Mesenchymal stem cell (in vitro differentiated cells and primary cell): Measurements from ENCODE around the gene BCKDHA.

Source experiments
- DNase-seq: peaks from one replicate; pipeline ENCODE4 v3.0.0-alpha.2; 2013
- H2AFZ ChIP-seq: one replicate; pipeline ENCODE4 v1.6.1; 2013; ENCODE audit warnings: low read depth, mild to moderate bottlenecking, control low read depth, inconsistent platforms, low read length, moderate library complexity
- H2AK5ac ChIP-seq: 2 replicates; pipeline ENCODE4 v1.6.1; 2013; ENCODE audit warnings: low read length, moderate library complexity, mild to moderate bottlenecking, inconsistent platforms; ENCODE audit not compliant: severe bottlenecking
- H2BK120ac ChIP-seq: one replicate; pipeline ENCODE4 v1.6.1; 2013; ENCODE audit warnings: low read depth, mild to moderate bottlenecking, inconsistent platforms, low read length, moderate library complexity
- H2BK12ac ChIP-seq, 2 experiments: one replicate each; pipeline ENCODE4 v1.6.1; 2013; ENCODE audit warnings: inconsistent platforms in 2 of 2, low read length in 2 of 2, mild to moderate bottlenecking in 2 of 2, moderate library complexity in 2 of 2, control low read depth in 1 of 2
- H2BK15ac ChIP-seq: one replicate; pipeline ENCODE4 v1.6.1; 2013; ENCODE audit warnings: mild to moderate bottlenecking, low read depth, inconsistent platforms; ENCODE audit not compliant: poor library complexity, severe bottlenecking
- H2BK5ac ChIP-seq: 2 replicates; pipeline ENCODE4 v1.6.1; 2013; ENCODE audit warnings: low read depth, mild to moderate bottlenecking, low read length, control low read depth, inconsistent platforms; ENCODE audit not compliant: poor library complexity, severe bottlenecking
- H3K14ac ChIP-seq, 2 experiments: one replicate each; pipeline ENCODE4 v1.6.1; 2013; ENCODE audit warnings: inconsistent platforms in 2 of 2, low read length in 2 of 2, control low read depth in 1 of 2, mild to moderate bottlenecking in 1 of 2, moderate library complexity in 1 of 2
- H3K18ac ChIP-seq, 2 experiments: one replicate each; pipeline ENCODE4 v1.6.1; 2013; ENCODE audit warnings: inconsistent platforms in 2 of 2, low read length in 2 of 2, control low read depth in 1 of 2, low read depth in 1 of 2, mild to moderate bottlenecking in 1 of 2
- H3K23ac ChIP-seq, 2 experiments: one replicate each; pipeline ENCODE4 v1.6.1; 2013; ENCODE audit warnings: inconsistent platforms in 2 of 2, low read length in 2 of 2, mild to moderate bottlenecking in 2 of 2, moderate library complexity in 2 of 2, control low read depth in 1 of 2
- H3K27ac ChIP-seq: 2 replicates; pipeline ENCODE4 v1.5.1; 2013; ENCODE audit warnings: mild to moderate bottlenecking, moderate library complexity, low read length, control low read depth, inconsistent platforms; ENCODE audit not compliant: poor library complexity, severe bottlenecking
- H3K27me3 ChIP-seq, 2 experiments: 2 replicates each; pipeline versions ENCODE4 v1.6.1 to v1.7.0; 2013; ENCODE audit warnings: low read length in 2 of 2, mild to moderate bottlenecking in 2 of 2, moderate library complexity in 2 of 2, control low read depth in 1 of 2, inconsistent platforms in 1 of 2; ENCODE audit not compliant: control insufficient read depth in 1 of 2, insufficient read depth in 1 of 2
- H3K36me3 ChIP-seq, 2 experiments: 2 replicates each; pipeline versions ENCODE4 v1.6.1 to v1.7.0; 2013; ENCODE audit warnings: low read length in 2 of 2, control low read depth in 1 of 2, inconsistent platforms in 1 of 2, low read depth in 1 of 2, mild to moderate bottlenecking in 1 of 2; ENCODE audit not compliant: insufficient read depth in 2 of 2, control insufficient read depth in 1 of 2
- H3K4ac ChIP-seq, 2 experiments: one replicate each; pipeline ENCODE4 v1.6.1; 2013; ENCODE audit warnings: inconsistent platforms in 2 of 2, low read length in 2 of 2, mild to moderate bottlenecking in 2 of 2, moderate library complexity in 2 of 2, control low read depth in 1 of 2, low read depth in 1 of 2
- H3K4me1 ChIP-seq: 2 replicates; pipeline ENCODE4 v1.6.1; 2013; ENCODE audit warnings: low read depth, low read length, control low read depth; ENCODE audit not compliant: control insufficient read depth, insufficient read depth
- H3K4me2 ChIP-seq: 2 replicates; pipeline ENCODE4 v1.6.1; 2013; ENCODE audit warnings: low read length, mild to moderate bottlenecking, inconsistent platforms; ENCODE audit not compliant: poor library complexity, severe bottlenecking
- H3K4me3 ChIP-seq, 2 experiments: 2 replicates each; pipeline versions ENCODE4 v1.5.1 to v1.7.0; 2013; ENCODE audit warnings: low read length in 2 of 2, mild to moderate bottlenecking in 2 of 2, control low read depth in 1 of 2, low read depth in 1 of 2; ENCODE audit not compliant: insufficient read depth in 1 of 2
- H3K79me1 ChIP-seq: replicated peaks from 2 replicates; pipeline ENCODE4 v1.6.1; 2013; ENCODE audit warnings: mild to moderate bottlenecking, control low read depth, low read length, inconsistent platforms; ENCODE audit not compliant: poor library complexity, severe bottlenecking
- H3K9ac ChIP-seq: 2 replicates; pipeline ENCODE4 v1.7.0; 2013; ENCODE audit warnings: mild to moderate bottlenecking, low read length, moderate library complexity
- H3K9me3 ChIP-seq: 2 replicates; pipeline ENCODE4 v1.7.0; 2013; ENCODE audit warnings: mild to moderate bottlenecking, low read length; ENCODE audit not compliant: control insufficient read depth
- H4K8ac ChIP-seq: one replicate; pipeline ENCODE4 v1.6.1; 2013; ENCODE audit warnings: inconsistent platforms, mild to moderate bottlenecking, low read length, moderate library complexity
- H4K91ac ChIP-seq: one replicate; pipeline ENCODE4 v1.6.1; 2013; ENCODE audit warnings: mild to moderate bottlenecking, low read length, inconsistent platforms
- WGBS: methylation state at CpG from one replicate; pipeline ENCODE4 v1.1.7; 2013; ENCODE audit warnings: mixed read lengths; 5-methylcytosine and 5-hydroxymethylcytosine counted together

Gene BCKDHA

GRCh38 chr19:41411100-41411967 is 13.7 kb downstream of the BCKDHA start:
- no peak overlapping the region for H3K18ac ChIP-seq
- no peak overlapping the region for H4K91ac ChIP-seq
- no peak overlapping the region for H2BK15ac ChIP-seq
- H3K4me1 ChIP-seq: peaks cover 26% of the 10 kb centered on the region
- peaks cover 10% of the 10 kb centered on the region for H3K79me1 ChIP-seq
- H3K14ac ChIP-seq: no peak overlapping the region
- H2AK5ac ChIP-seq: no peak overlapping the region
- no peak overlapping the region for H2BK12ac ChIP-seq
- H4K8ac ChIP-seq: no peak overlapping the region
- H3K23ac ChIP-seq: no peak overlapping the region
- H3K9me3 ChIP-seq: no peaks in the 10 kb centered on the region
- H3K27ac ChIP-seq: no peak overlapping the region
- no peak overlapping the region for H3K4me2 ChIP-seq
- no peak overlapping the region for H2BK5ac ChIP-seq
- H3K36me3 ChIP-seq: peaks cover 46 to 50% of the 10 kb centered on the region in 2 experiments
- no peak overlapping the region for H3K4ac ChIP-seq
- WGBS: 70% methylated on average over 9 of the region's 9 CpGs
- no peak overlapping the region for H2AFZ ChIP-seq
- DNase-seq: no peak
- H2BK120ac ChIP-seq: no peak overlapping the region
- no peak overlapping the region for H3K4me3 ChIP-seq
- no peaks in the 10 kb centered on the region for H3K27me3 ChIP-seq
- H3K9ac ChIP-seq: no peak overlapping the region

DNA sequence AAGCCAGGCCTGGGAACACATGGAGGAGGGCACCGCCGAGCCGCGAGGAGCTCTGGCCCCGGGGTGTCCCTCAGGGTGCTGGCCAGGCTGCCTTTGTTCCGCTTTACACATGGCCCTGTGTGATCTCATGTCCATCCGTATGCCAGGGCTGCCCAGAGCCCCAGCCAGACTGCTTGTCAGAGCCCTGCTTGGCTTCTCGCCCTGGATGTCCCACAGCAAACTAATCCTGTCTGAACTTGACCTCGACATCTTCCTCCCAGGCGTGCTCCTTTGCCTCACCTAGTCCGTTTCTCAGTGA is 14.3 kb downstream of the BCKDHA start:
- no peak overlapping the region for H4K8ac ChIP-seq
- no peak overlapping the region for H3K27ac ChIP-seq
- peaks cover 10% of the 10 kb centered on the region for H3K79me1 ChIP-seq
- WGBS: 78% methylated on average over 11 of the region's 11 CpGs
- H3K9ac ChIP-seq: no peak overlapping the region
- peaks cover 51 to 56% of the 10 kb centered on the region in 2 experiments for H3K36me3 ChIP-seq
- DNase-seq: no peak
- no peak overlapping the region for H3K4ac ChIP-seq
- no peak overlapping the region for H4K91ac ChIP-seq
- H3K18ac ChIP-seq: no peak overlapping the region
- no peak overlapping the region for H2AFZ ChIP-seq
- no peak overlapping the region for H2BK5ac ChIP-seq
- H3K9me3 ChIP-seq: no peaks in the 10 kb centered on the region
- H2BK12ac ChIP-seq: no peak overlapping the region
- H3K23ac ChIP-seq: no peak overlapping the region
- no peak overlapping the region for H3K4me3 ChIP-seq
- no peak overlapping the region for H2BK15ac ChIP-seq
- no peaks in the 10 kb centered on the region for H3K27me3 ChIP-seq
- H3K4me1 ChIP-seq: peaks cover 26% of the 10 kb centered on the region
- H3K14ac ChIP-seq: no peak overlapping the region
- no peak overlapping the region for H3K4me2 ChIP-seq
- H2AK5ac ChIP-seq: no peak overlapping the region
- H2BK120ac ChIP-seq: no peak overlapping the region

DNA sequence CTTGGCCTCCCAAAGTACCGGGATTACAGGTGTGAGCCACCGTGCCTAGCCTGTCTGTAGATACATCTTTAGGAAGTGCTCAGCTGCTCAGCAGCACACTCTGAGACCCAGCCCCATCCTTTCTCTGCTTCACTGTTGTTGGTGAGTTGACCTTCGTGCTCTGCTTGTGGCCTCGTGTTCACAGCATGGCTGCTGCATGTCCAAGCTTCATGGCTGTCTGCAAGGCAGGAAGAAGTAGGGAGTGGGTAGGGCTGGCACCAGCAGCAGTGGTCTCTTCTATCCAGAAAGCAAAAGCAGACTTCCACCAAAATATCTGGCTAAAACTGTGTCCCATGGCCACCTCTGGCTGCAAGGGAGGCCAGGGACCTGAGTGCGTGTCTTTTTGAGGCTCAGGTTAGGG is 15.3 kb downstream of the BCKDHA start:
- H2BK120ac ChIP-seq: no peak overlapping the region

GRCh38 chr19:41413947-41414346 is 16.3 kb downstream of the BCKDHA start:
- Histone ChIP-seq H4K91ac (no peak overlapping the region), H2AFZ (no peak overlapping the region), H3K36me3 (peaks cover 61 to 64% of the 10 kb centered on the region in 2 experiments), H3K4ac (no peak overlapping the region), H3K79me1 (peaks cover 8% of the 10 kb centered on the region), H3K4me3 (no peak overlapping the region), H2BK15ac (no peak overlapping the region), H3K9me3 (no peaks in the 10 kb centered on the region), H4K8ac (no peak overlapping the region), H2AK5ac (no peak overlapping the region), H3K14ac (no peak overlapping the region), H3K4me1 (peaks cover 17% of the 10 kb centered on the region), H3K27ac (no peak overlapping the region), H3K18ac (no peak overlapping the region), H2BK12ac (no peak overlapping the region), H2BK120ac (no peak overlapping the region), H3K9ac (no peak overlapping the region), H3K4me2 (no peak overlapping the region), H3K23ac (no peak overlapping the region), H2BK5ac (no peak overlapping the region), H3K27me3 (no peaks in the 10 kb centered on the region)
- no peak for DNase-seq
- 97% methylated on average over 10 of the region's 10 CpGs for WGBS

More for the DNA sequence above, 15.3 kb downstream of the BCKDHA start:
- H3K27ac ChIP-seq: no peak overlapping the region
- DNase-seq: no peak
- no peak overlapping the region for H2BK15ac ChIP-seq
- H3K79me1 ChIP-seq: peaks cover 10% of the 10 kb centered on the region
- peaks cover 19% of the 10 kb centered on the region for H3K4me1 ChIP-seq
- H3K4ac ChIP-seq: no peak overlapping the region
- 98% methylated on average over 5 of the region's 5 CpGs for WGBS
- no peak overlapping the region for H3K4me2 ChIP-seq
- no peak overlapping the region for H3K14ac ChIP-seq
- H3K27me3 ChIP-seq: no peaks in the 10 kb centered on the region
- H2AK5ac ChIP-seq: no peak overlapping the region
- H2BK5ac ChIP-seq: no peak overlapping the region
- H3K4me3 ChIP-seq: no peak overlapping the region
- no peak overlapping the region for H4K91ac ChIP-seq
- H3K36me3 ChIP-seq: peaks cover 57 to 59% of the 10 kb centered on the region in 2 experiments
- H3K9me3 ChIP-seq: no peaks in the 10 kb centered on the region
- no peak overlapping the region for H3K23ac ChIP-seq
- no peak overlapping the region for H3K18ac ChIP-seq
- H2AFZ ChIP-seq: no peak overlapping the region
- no peak overlapping the region for H4K8ac ChIP-seq
- H2BK12ac ChIP-seq: no peak overlapping the region
- no peak overlapping the region for H3K9ac ChIP-seq
